Dendritic cell treated with granulocyte-macrophage colony-stimulating factor and Interleukin-4, amounts not matched to agents 40 ng/mL and 50 ng/mL, for 4 days (primary cell): Measurements from ENCODE around the gene TIMM17A.
"Not testable (repeated sequence)": the region's sequence is repeated elsewhere in the genome, so short reads cannot be mapped to it uniquely, and the experiment has no call there.

Source experiments
- H3K27ac Mint-ChIP-seq: one replicate; pipeline ENCODE4 v1.8.0; 2022; ENCODE audit warnings: mild to moderate bottlenecking, mixed read lengths
- H3K27me3 Mint-ChIP-seq: one replicate; pipeline ENCODE4 v1.8.0; 2022; ENCODE audit warnings: mild to moderate bottlenecking, mixed read lengths
- H3K36me3 Mint-ChIP-seq: one replicate; pipeline ENCODE4 v1.8.0; 2022; ENCODE audit warnings: low read depth, mixed read lengths
- H3K4me1 Mint-ChIP-seq: one replicate; pipeline ENCODE4 v1.8.0; 2022; ENCODE audit warnings: low read depth, mixed read lengths
- H3K4me3 Mint-ChIP-seq: one replicate; pipeline ENCODE4 v1.8.0; 2022; ENCODE audit warnings: mild to moderate bottlenecking, moderate library complexity, mixed read lengths
- H3K9me3 Mint-ChIP-seq: one replicate; pipeline ENCODE4 v1.8.0; 2022; ENCODE audit warnings: mixed read lengths
- intact Hi-C: fragments of 100-400 bp; cut with micrococcal nuclease; formaldehyde crosslinking; loops from one replicate; pipeline ENCODE4 v1.15.0; 2022

Gene TIMM17A

GRCh38 chr1:202018468-202019234 is 63.3 kb downstream of the TIMM17A start:
- Mint-ChIP-seq H3K27ac (no peak overlapping the region), H3K4me1 (no peaks in the 10 kb centered on the region), H3K36me3 (peaks cover 18% of the 10 kb centered on the region), H3K4me3 (no peak overlapping the region), H3K9me3 (no peaks in the 10 kb centered on the region), H3K27me3 (peaks cover 3% of the 10 kb centered on the region)
- intact Hi-C loops = no loop called here

GRCh38 chr1:202019235-202019558 is 63.9 kb downstream of the TIMM17A start:
- not testable (repeated sequence) for H3K4me1 Mint-ChIP-seq

More at GRCh38 chr1:202019235-202019558, 63.9 kb downstream of the TIMM17A start:
- H3K27ac Mint-ChIP-seq, intact Hi-C loops, H3K9me3 Mint-ChIP-seq, H3K27me3 Mint-ChIP-seq, H3K4me3 Mint-ChIP-seq: not testable (repeated sequence)
- H3K36me3 Mint-ChIP-seq = peaks cover 15% of the 10 kb centered on the region
